Right cardiac atrium (tissue), 5 donors: Measurements from ENCODE around the gene JUN. TPM values are rescaled to one million over a fixed set of nuclear protein-coding genes. Genes with fewer than 3 reads are reported as not detected.
A peak's percentile ranks its signal among the peaks of the same experiment; 100 is the strongest.

Source experiments
- ATAC-seq, 2 donors: fragments of 200-7000 bp; cut with Tn5 transposase; one replicate each; pipeline versions ENCODE4 v1.8.0 to v1.9.1; 2020; ENCODE audit warnings: moderate library complexity in 2 of 2, mild to moderate bottlenecking in 1 of 2
- DNase-seq, 3 donors: peaks; one replicate each; pipeline ENCODE4 v3.0.0-alpha.2; 2020
- H3K27ac ChIP-seq: one replicate; pipeline ENCODE4 v1.5.1; 2013; ENCODE audit warnings: mild to moderate bottlenecking, low read length, control low read depth, moderate library complexity
- H3K27me3 ChIP-seq: one replicate; pipeline ENCODE4 v1.6.1; 2013; ENCODE audit not compliant: control insufficient read depth, insufficient read depth
- H3K4me1 ChIP-seq: one replicate; pipeline ENCODE4 v1.6.1; 2013; ENCODE audit warnings: low read length; ENCODE audit not compliant: control insufficient read depth, insufficient read depth
- H3K4me3 ChIP-seq: one replicate; pipeline ENCODE4 v1.5.1; 2013; ENCODE audit warnings: low read length, control low read depth
- H3K9me3 ChIP-seq: one replicate; pipeline ENCODE4 v1.6.1; 2013; ENCODE audit warnings: low read length; ENCODE audit not compliant: control insufficient read depth
- WGBS: extraction: QIAGEN DNeasy Blood & Tissue Kit; methylation state at CpG from one replicate; pipeline ENCODE4 v1.1.7; 2013; 5-methylcytosine and 5-hydroxymethylcytosine counted together
- intact Hi-C, 4 donors: fragments of 100-400 bp; cut with DNase I; formaldehyde crosslinking; loops; one replicate each; pipeline versions ENCODE4 v1.11.0 to v1.14.0; 2022 to 2023
- polyA plus RNA-seq: library from polyadenylated mRNA; stranded (reverse); fragments of 200-250 nt; gene quantifications from one replicate; pipeline ENCODE4 v1.2.3, GENCODE V29; 2013
- total RNA-seq, 4 donors: library from RNA; stranded (reverse); fragmentation: NEBNext Ultra II Directional; extraction: Animal tissue kit (Norgen Biotek cat#: 25700); gene quantifications; one replicate each; pipeline ENCODE4 v1.2.1, GENCODE V29; 2021
- donor health status: healthy with polysubstance abuse.
- donor health status: DM: no; HTN: yes; CAD: no.
- donor health status: DM: no; HTN: no; CAD: no.
- donor health status: DM: no; HTN: yes; CAD: no; lungs with severe emphysema.
- donor health status: DM: yes; HTN: yes; CAD: no.

Gene JUN
- total and polyA plus RNA-seq, 5 donors, result 41.1 to 211 (median 51.8) TPM

DNA sequence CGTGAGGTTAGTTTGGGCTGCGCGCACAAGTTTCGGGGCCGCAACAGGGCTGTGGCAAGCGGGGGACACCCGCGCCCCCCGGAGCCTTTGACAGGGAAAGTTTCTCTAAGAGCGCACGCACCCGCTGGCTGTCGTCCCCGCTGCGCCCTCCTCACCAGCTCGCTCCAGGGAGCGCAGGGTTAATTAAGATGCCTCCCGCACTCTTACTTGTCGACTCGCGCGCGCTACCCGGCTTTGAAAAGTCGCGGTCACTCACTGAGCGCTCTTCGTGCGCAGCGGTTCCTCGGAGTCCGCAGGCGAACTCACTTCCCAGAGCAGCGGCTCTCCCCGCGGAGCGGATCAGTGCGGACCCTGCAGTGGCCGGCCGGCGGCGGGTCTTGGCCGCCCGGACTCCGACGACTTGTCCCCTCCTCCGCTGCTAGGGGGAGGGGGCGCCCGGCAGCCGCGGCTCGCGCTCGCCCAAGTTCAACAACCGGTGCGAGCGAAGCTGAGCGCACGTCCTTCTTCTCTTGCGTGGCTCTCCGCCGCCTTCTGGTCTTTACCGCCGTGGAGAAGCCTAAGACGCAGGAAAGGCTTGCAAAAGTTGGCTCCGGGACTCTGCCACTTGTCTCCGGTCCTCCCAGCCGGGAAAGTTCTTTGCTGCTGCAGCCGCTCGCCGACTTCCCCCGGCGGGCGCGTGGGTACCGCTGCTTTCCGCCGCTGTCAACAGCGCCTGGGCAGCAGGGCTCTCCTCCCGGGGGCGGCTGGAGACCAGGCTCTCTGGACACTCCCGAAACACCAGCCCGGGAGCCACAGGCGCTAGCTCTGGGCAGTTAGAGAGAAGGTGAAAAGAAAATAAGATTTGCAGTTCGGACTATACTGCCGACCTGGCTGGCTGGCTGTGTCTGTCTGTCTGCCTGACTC, 506 bp downstream of the JUN start:
- H3K27me3 ChIP-seq, result no peaks in the 10 kb centered on the region
- under 1% methylated on average over 86 of the region's 86 CpGs for WGBS
- DNase-seq (peak; percentile 59 to 85 (median 82)), ATAC-seq (peak; percentile 11 to 20)
- H3K4me3 ChIP-seq, result peak overlapping the region; percentile 64
- H3K27ac ChIP-seq, result peak overlapping the region; percentile 99
- intact Hi-C loops, result loop anchor here in 3 of 4 donors (5.0 to 10.0 kb wide), 10 partner anchors 111 to 921 kb away; partner anchors contain the start of gene FGGY (in 3 of the 3)
- H3K4me1 ChIP-seq, result no peaks in the 10 kb centered on the region
- no peaks in the 10 kb centered on the region for H3K9me3 ChIP-seq

DNA sequence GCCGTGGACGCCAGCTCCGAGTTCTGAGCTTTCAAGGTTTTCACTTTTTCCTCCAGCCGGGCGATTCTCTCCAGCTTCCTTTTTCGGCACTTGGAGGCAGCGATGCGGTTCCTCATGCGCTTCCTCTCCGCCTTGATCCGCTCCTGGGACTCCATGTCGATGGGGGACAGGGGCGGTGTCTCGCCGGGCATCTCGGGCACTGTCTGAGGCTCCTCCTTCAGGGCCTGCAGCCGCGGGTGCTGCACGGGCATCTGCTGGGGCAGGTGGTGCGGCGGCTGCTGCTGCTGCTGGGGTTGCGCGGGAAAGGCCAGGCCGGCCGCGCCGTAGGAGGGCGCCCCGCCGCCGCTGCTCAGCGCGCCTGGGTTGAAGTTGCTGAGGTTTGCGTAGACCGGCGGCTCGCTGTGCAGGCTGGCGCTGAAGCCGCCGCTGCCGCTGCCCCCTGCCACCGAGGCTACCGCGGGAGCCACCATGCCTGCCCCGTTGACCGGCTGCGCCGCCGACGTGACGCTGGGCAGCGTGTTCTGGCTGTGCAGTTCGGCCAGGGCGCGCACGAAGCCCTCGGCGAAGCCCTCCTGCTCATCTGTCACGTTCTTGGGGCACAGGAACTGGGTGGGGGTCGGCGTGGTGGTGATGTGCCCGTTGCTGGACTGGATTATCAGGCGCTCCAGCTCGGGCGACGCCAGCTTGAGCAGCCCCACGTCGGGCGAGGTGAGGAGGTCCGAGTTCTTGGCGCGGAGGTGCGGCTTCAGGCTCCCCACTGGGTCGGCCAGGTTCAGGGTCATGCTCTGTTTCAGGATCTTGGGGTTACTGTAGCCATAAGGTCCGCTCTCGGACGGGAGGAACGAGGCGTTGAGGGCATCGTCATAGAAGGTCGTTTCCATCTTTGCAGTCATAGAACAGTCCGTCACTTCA, 1.4 kb downstream of the JUN start:
- peak overlapping the region; percentile 64 for H3K4me3 ChIP-seq
- no peaks in the 10 kb centered on the region for H3K9me3 ChIP-seq
- no peaks in the 10 kb centered on the region for H3K4me1 ChIP-seq
- DNase-seq, result peak; percentile 51 to 84 (median 83)
- H3K27ac ChIP-seq, result peak overlapping the region; percentile 99
- intact Hi-C loops, result loop anchor here in 3 of 4 donors (5.0 to 10.0 kb wide), 10 partner anchors 112 to 922 kb away; partner anchors contain the start of gene FGGY (in 3 of the 3)
- no peak for ATAC-seq
- WGBS, result under 1% methylated on average over 82 of the region's 82 CpGs
- H3K27me3 ChIP-seq, result no peaks in the 10 kb centered on the region

DNA sequence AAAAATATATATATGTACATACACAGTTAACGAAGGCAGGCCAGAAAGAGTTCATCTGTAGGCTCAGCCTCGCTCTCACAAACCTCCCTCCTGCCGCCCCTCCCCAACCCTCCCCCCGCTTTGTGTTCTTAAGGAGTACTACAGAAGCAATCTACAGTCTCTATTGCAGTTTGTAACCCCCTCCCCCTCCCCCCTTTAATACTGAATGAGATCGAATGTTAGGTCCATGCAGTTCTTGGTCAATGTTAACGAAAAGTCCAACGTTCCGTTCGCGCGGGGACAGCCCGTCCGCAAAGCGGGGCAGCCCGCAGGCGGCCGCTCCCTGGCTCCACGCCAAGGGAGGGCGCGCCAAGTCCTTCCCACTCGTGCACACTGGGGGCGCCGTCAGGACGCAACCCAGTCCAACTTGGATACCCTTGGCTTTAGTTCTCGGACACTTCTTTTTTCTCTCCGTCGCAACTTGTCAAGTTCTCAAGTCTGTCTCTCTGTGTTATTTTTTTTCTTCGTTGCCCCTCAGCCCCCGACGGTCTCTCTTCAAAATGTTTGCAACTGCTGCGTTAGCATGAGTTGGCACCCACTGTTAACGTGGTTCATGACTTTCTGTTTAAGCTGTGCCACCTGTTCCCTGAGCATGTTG, 2.2 kb downstream of the JUN start:
- intact Hi-C loops, result loop anchor here in 3 of 4 donors (5.0 to 10.0 kb wide), 10 partner anchors 113 to 923 kb away; partner anchors contain the start of gene FGGY (in 3 of the 3)
- peak; percentile 80 to 92 (median 91) for DNase-seq
- H3K4me3 ChIP-seq, result peak overlapping the region; percentile 64
- no peaks in the 10 kb centered on the region for H3K4me1 ChIP-seq
- H3K27ac ChIP-seq, result peak overlapping the region; percentile 99
- under 1% methylated on average over 32 of the region's 32 CpGs for WGBS
- no peaks in the 10 kb centered on the region for H3K27me3 ChIP-seq
- ATAC-seq, result no peak
- no peaks in the 10 kb centered on the region for H3K9me3 ChIP-seq

DNA sequence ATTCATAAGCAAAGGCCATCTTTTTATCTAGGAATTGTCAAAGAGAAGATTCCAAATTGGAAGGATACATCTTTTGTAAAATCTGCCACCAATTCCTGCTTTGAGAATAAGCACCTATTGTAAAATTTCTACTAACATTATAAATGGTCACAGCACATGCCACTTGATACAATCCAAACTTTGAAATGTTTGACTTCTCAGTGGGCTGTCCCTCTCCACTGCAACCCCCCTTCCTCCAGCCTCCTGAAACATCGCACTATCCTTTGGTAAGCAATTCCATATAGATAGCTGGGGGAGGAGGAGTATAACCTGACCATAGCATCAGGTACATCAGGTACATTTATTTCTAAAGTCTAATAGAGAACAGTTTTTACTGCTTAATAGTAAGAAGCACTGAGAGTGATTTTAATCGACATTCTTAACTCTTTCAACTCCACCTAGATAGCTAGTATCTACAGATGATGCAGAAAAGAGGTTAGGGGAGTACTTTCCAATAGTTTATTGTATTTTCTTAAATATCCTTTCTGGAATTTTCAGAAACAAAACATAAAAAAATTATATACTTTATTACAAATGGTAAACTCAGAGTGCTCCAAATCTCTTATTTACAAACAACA, 2.9 kb downstream of the JUN start:
- no peak overlapping the region for H3K27ac ChIP-seq
- ATAC-seq (no peak), DNase-seq (no peak)
- no peaks in the 10 kb centered on the region for H3K4me1 ChIP-seq
- peak overlapping the region; percentile 64 for H3K4me3 ChIP-seq
- H3K9me3 ChIP-seq, result no peaks in the 10 kb centered on the region
- intact Hi-C loops, result loop anchor here in 3 of 4 donors (5.0 to 10.0 kb wide), 10 partner anchors 114 to 924 kb away; partner anchors contain the start of gene FGGY (in 3 of the 3)
- 20% methylated on average over 2 of the region's 2 CpGs for WGBS
- H3K27me3 ChIP-seq, result no peaks in the 10 kb centered on the region

DNA sequence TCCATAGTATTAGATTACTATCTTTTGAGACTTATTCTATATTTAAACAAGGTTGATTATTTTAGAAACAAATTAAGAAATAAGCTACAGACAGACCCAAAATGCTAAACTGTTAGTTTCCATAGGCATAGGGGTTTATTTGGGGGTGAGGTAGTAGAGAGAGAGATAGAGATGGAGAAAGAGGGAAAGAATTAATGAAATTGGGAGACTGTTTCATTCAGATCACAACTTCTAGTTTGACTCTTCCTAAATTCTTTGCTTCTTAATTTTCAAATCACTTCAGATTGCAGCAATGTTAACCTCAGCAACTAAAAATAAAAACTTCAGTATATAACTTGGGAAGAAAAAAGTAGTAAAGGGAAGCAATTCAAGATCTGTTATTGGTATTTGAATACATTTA, 3.4 kb downstream of the JUN start:
- no peaks in the 10 kb centered on the region for H3K27me3 ChIP-seq
- DNase-seq (no peak), ATAC-seq (no peak)
- no peak overlapping the region for H3K27ac ChIP-seq
- no peaks in the 10 kb centered on the region for H3K4me1 ChIP-seq
- peak overlapping the region; percentile 64 for H3K4me3 ChIP-seq
- intact Hi-C loops, result loop anchor here in 3 of 4 donors (5.0 to 10.0 kb wide), 10 partner anchors 114 to 924 kb away; partner anchors contain the start of gene FGGY (in 3 of the 3)
- H3K9me3 ChIP-seq, result no peaks in the 10 kb centered on the region

DNA sequence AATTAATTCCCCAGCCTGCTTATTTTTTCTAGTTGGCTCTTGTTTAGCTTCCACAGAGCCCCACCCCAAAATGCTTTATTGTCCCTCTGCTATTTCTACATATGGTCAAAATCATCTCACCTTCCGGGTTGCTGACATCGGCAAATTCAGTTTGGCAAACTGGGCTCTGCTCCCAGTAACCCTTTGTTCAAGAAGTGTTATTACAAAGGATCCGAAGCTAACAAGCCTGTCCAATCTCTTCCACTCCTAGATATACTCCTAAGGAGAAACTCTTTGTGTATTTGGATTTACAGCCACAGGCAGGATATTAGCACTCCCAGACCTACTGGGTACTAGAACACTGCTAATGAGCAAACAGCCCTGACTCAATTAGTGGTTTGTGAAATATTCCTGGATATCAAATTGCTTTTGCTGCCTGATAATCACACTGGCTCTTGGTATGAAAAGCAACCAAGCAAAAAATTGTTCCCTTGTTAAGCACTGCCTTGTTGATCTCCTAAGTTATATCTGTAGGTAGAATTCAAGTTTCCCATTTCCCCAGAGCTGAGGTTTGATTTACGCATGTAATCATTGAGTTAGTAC, 4.0 kb downstream of the JUN start:
- no peaks in the 10 kb centered on the region for H3K9me3 ChIP-seq
- 25% methylated on average over 4 of the region's 4 CpGs for WGBS
- ATAC-seq (no peak), DNase-seq (peak; percentile 12 to 46 (median 37))
- H3K27me3 ChIP-seq, result no peaks in the 10 kb centered on the region
- H3K27ac ChIP-seq, result no peak overlapping the region
- peak overlapping the region; percentile 7 for H3K4me3 ChIP-seq
- intact Hi-C loops, result loop anchor here in 3 of 4 donors (5.0 to 10.0 kb wide), 10 partner anchors 115 to 925 kb away; partner anchors contain the start of gene FGGY (in 3 of the 3)
- H3K4me1 ChIP-seq, result no peaks in the 10 kb centered on the region

DNA sequence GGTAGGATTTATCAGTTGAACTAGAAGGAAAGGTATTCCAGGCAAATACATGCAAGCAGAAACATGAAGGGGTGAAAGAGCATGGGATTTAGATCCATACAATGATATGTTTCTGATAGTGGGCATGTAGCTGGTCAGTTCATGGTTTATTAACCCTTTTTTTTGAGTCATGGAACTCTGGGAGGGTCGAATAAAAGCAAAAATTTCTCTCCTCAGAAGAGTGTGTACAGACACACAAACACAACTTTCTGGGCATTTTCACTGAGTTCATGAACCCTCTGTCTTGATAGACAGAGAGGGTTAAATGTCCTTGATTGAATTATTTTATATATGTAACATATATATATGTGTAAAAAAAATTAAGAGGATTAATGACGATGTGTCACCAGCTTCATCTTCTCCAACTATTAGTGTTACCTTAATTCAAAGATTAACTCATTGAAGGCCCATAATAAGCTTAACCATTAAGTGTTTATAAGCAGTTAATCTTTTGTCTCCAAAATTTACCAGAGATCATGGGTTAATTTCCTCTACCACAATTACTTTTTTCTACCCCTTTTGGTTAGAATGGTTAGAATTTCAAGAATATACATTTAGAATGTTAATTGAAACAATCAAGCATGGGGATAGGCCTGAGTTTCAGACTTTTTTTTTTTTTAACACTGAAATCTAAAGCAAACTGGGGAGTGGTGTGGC, 4.6 kb downstream of the JUN start:
- Histone ChIP-seq H3K4me1 (no peaks in the 10 kb centered on the region), H3K27ac (no peak overlapping the region), H3K27me3 (no peaks in the 10 kb centered on the region), H3K9me3 (no peaks in the 10 kb centered on the region), H3K4me3 (no peak overlapping the region)
- intact Hi-C loops, result no loop called here
- DNase-seq (no peak), ATAC-seq (no peak)
- WGBS, result 64% methylated on average over 2 of the region's 2 CpGs

DNA sequence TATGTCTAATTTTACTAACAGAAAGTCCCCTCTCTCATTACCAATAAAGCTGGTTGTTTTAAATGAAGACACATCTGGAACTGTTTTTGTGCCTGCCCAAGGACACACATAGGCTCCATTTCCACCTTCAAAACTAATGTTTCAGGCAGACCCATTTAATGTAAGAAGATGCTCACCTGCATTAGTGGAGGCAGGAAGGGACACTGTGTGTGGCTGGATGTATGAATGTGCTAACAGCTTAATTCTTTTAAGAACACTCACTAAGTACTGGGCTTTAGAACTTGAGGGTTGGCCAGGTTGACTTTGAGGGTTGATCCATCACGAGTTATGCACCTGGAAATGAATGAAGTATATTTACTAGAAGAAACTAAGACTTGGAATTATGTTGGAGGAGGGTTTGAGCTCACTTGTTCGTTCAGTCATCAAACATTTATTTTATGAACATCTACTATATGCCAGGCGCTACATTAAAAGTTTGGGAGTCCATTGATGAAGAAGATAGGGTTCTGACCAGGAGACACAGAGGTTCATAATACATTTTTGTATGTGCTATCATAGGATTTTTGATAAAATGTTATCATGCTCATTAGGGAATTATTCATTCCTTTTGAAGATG, 5.4 kb downstream of the JUN start:
- Histone ChIP-seq H3K4me1 (peaks cover 2% of the 10 kb centered on the region), H3K27me3 (no peaks in the 10 kb centered on the region), H3K27ac (no peak overlapping the region), H3K4me3 (no peak overlapping the region), H3K9me3 (no peaks in the 10 kb centered on the region)
- WGBS, result 86% methylated on average over 3 of the region's 3 CpGs
- intact Hi-C loops, result no loop called here
- DNase-seq, result no peak
- no peak for ATAC-seq

DNA sequence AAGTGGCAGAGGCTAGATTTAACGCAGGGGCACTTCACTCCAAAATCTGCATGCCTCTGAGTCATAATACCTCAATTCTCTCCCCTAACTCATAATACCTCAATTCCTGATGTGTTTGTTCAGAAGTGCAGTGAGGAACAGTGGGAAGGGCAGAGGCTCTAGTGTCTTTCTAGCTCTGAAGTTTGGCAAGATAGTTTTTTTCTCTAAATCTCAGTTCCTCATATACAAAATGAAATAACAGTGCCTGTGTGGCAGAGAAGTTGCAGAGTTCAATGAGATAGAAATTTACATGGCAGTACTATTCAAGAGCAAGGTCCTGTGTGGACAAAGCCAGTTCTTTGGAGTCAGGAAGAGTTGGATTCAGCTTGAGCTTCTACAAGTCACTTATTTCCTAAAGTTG, 9.8 kb downstream of the JUN start:
- Histone ChIP-seq H3K4me1 (peaks cover 2% of the 10 kb centered on the region), H3K27ac (no peak overlapping the region), H3K27me3 (no peaks in the 10 kb centered on the region), H3K9me3 (no peaks in the 10 kb centered on the region), H3K4me3 (no peak overlapping the region)
- DNase-seq (no peak), ATAC-seq (no peak)
- intact Hi-C loops, result loop anchor here in 1 of 4 donors (5.0 kb wide), 1 partner anchor 983 kb away; no protein-coding TSS in a partner anchor
- WGBS, result 76% methylated on average over 1 of the region's 1 CpG
